NCI-H187 (cell line): ENCODE results near the gene MTCH1.

Experiments used
- DNase-seq, 2 experiments: peaks; one replicate each; lab custom pipeline; 2025; lab: John Stamatoyannopoulos, UW

Gene MTCH1

GRCh38 chr6:36985808-36986703 lies at the start of gene MTCH1:
Gene MTCH1, minus strand, starts transcription at chr6:36986196. Its CDS starts 23 bp downstream, at chr6:36986173.
- DNase-seq = peak; percentile 71 to 90

- DNase-seq = no peak
These were observed 48.1 kb upstream of the MTCH1 start for GRCh38 chr6:37033819-37034795.

- DNase-seq = no peak
These were observed 47.3 kb upstream of the MTCH1 start for GRCh38 chr6:37033255-37033654.

- DNase-seq = no peak
These were observed 46.2 kb upstream of the MTCH1 start for GRCh38 chr6:37032239-37032638.

GRCh38 chr6:37030599-37030998 lies 44.6 kb upstream of the MTCH1 start:
- DNase-seq = no peak

- peak in 1 of 2 experiments; percentile 13 for DNase-seq
These were observed 43.4 kb upstream of the MTCH1 start for GRCh38 chr6:37029249-37029971.

GRCh38 chr6:37027811-37028469 lies 41.9 kb upstream of the MTCH1 start:
- no peak for DNase-seq

GRCh38 chr6:37027036-37027720 lies 41.2 kb upstream of the MTCH1 start:
- no peak for DNase-seq

- no peak for DNase-seq
These were observed 39.8 kb upstream of the MTCH1 start for GRCh38 chr6:37025621-37026466.

- DNase-seq = no peak
These were observed 38.8 kb upstream of the MTCH1 start for GRCh38 chr6:37024656-37025337.

- DNase-seq = no peak
These were observed 36.3 kb upstream of the MTCH1 start for GRCh38 chr6:37022135-37022863.

GRCh38 chr6:37021356-37022129 lies 35.5 kb upstream of the MTCH1 start:
- no peak for DNase-seq

GRCh38 chr6:37020812-37021211 lies 34.8 kb upstream of the MTCH1 start:
- DNase-seq = no peak

- DNase-seq = peak in 1 of 2 experiments; percentile 59
These were observed 34.4 kb upstream of the MTCH1 start for GRCh38 chr6:37020381-37020780.

- peak; percentile 41 to 46 for DNase-seq
These were observed 33.1 kb upstream of the MTCH1 start for GRCh38 chr6:37019065-37019450.

GRCh38 chr6:37018198-37019064 lies 32.4 kb upstream of the MTCH1 start:
- DNase-seq = peak; percentile 76 to 80
